IPS-20b (cell line): ENCODE results near the gene YTHDF1.

ENCODE experiments used
- H3K27ac ChIP-seq: one replicate; pipeline ENCODE4 v1.5.1; 2013; ENCODE audit warnings: low read length
- H3K27me3 ChIP-seq: 2 replicates; pipeline ENCODE4 v1.6.1; 2013; ENCODE audit warnings: mild to moderate bottlenecking, low read length, inconsistent platforms; ENCODE audit not compliant: insufficient read depth
- H3K36me3 ChIP-seq: 2 replicates; pipeline ENCODE4 v1.6.1; 2013; ENCODE audit warnings: low read depth, mild to moderate bottlenecking, inconsistent platforms, low read length, moderate library complexity; ENCODE audit not compliant: insufficient read depth
- H3K4me1 ChIP-seq: 2 replicates; pipeline ENCODE4 v1.6.1; 2013; ENCODE audit warnings: mild to moderate bottlenecking, control low read depth, inconsistent platforms, low read length, moderate library complexity; ENCODE audit not compliant: insufficient read depth
- H3K4me3 ChIP-seq: 2 replicates; pipeline ENCODE4 v1.5.1; 2013; ENCODE audit warnings: mild to moderate bottlenecking, low read length, inconsistent platforms
- H3K9ac ChIP-seq: 2 replicates; pipeline ENCODE4 v1.6.1; 2013; ENCODE audit warnings: low read depth, mild to moderate bottlenecking, inconsistent platforms, low read length, moderate library complexity
- H3K9me3 ChIP-seq: 2 replicates; pipeline ENCODE4 v1.6.1; 2013; ENCODE audit warnings: mild to moderate bottlenecking, low read depth, low read length, inconsistent platforms; ENCODE audit not compliant: insufficient read depth

The YTHDF1 gene

DNA sequence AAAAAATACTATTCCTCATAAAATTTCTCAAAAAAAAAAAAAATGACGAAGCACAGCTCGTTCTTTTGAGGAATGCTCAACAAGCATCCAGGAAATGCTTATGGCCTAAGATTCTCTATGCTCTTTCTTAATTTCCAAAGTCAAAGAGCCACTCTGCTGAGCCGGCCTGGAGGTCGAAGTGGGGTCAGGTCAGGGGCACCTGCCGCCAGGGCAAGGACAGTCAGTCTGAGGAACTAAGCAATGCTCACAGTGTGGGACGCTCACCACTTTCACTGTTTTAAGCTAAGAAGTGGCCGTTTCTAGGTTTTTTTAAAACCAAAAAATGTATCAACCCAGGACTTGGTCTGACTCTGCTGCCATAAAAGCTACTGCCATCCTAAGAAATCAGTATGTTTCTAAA is 17.3 kb downstream of the YTHDF1 start:
- no peaks in the 10 kb centered on the region for H3K27me3 ChIP-seq
- H3K9ac ChIP-seq, result no peak overlapping the region
- no peak overlapping the region for H3K4me3 ChIP-seq
- peaks cover 6% of the 10 kb centered on the region; the same call in 1 of the 2 replicates for H3K4me1 ChIP-seq
- no peaks in the 10 kb centered on the region for H3K9me3 ChIP-seq
- peaks cover 65% of the 10 kb centered on the region for H3K36me3 ChIP-seq
- H3K27ac ChIP-seq, result no peak overlapping the region

DNA sequence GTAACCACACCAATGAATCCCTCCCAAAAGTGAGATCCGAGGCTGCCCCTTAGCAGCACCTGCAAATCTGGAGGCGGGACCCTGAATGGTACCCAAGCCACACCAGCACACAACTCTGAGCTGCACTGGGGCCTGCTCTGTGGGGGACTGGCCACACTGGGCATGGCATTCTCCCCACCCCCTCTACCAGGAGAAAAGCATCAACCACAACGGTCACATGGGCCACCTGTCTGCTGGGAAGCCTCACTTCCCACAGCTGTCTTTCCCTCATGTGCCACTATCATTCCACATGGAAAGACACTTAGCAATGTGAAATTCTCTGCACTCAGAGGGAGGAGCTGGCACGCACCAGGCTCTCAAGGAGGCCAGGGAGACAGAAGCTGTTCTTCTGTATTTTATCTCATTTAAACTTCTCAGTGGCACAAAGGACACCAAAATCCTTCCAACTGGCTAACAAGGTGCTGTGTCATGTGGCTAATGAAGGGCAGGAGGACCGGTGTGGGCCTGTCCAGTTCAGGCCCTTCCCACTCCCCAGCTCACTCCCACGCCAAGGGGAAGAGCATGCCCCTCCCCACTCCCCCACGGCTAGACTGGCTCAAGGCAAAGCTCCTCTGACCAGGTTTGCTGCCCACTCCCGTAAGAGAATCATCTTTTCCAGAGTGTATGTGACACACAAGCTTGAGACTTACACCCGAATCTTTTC is 19.0 kb downstream of the YTHDF1 start:
- Histone ChIP-seq H3K27me3 (no peaks in the 10 kb centered on the region), H3K4me3 (no peak overlapping the region), H3K36me3 (peaks cover 48% of the 10 kb centered on the region), H3K9ac (no peak overlapping the region), H3K4me1 (peaks cover 6% of the 10 kb centered on the region; the same call in 1 of the 2 replicates), H3K9me3 (no peaks in the 10 kb centered on the region), H3K27ac (no peak overlapping the region)

DNA sequence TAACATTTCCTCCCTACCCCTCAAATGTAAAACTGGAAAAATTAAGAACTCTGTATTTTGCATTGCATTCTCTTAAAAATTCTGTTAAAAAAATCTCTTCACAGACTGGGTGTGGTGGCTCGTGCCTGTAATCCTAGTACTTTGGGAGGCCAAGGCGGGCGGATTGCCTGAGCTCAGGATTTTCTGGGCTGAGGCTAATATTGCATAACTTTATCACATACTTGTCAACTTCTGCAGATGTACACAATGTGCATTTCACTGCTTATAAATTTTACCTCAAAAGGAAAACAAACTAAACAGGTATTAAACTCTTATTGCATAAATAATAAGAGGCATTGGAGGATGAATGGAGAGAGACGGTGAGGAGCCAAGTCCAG is 21.1 kb downstream of the YTHDF1 start:
- Histone ChIP-seq H3K4me3 (no peak overlapping the region), H3K27ac (no peak overlapping the region), H3K36me3 (peaks cover 30% of the 10 kb centered on the region), H3K9ac (no peak overlapping the region), H3K9me3 (no peaks in the 10 kb centered on the region), H3K27me3 (no peaks in the 10 kb centered on the region), H3K4me1 (peaks cover 6% of the 10 kb centered on the region; the same call in 1 of the 2 replicates)

DNA sequence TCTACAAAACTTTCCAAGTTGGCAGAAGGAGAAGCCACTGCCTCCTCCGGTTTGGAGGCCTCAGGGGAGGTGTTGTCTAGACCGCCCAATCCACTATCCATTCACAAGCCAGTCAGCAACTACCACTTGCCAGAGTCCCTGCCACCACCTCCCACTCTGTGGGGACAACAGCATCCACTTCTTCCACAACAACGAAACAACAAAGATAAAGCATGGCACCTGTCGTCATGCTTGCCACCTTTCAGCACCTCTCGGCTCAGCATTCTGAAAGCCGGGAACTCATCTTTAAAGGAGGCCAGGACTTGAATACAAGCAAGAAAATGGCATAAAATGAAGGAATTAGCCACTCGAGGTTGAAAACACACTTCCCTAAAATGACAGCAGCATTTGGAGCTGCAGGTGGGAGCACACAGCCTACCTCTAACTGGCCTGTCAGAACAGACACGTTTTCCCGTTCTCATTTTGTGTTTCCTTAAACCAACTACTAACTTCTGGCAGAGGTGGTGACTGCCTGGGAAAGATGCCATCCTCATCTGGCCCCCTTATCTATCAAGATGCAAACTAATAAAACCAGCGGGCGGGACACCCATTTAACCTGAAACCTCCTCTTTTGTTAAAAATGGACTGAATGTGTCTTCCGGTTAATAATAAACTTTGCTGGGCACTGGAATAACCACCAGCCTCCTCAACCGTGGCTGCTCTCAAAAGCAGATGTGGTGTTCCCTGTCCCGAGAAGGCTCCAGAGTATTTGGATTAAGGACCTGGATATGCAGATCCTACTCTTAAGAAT is 21.7 kb downstream of the YTHDF1 start:
- Histone ChIP-seq H3K4me1 (peaks cover 6% of the 10 kb centered on the region; the same call in 1 of the 2 replicates), H3K4me3 (no peak overlapping the region), H3K27ac (no peak overlapping the region), H3K9me3 (no peaks in the 10 kb centered on the region), H3K27me3 (no peaks in the 10 kb centered on the region), H3K36me3 (peaks cover 30% of the 10 kb centered on the region), H3K9ac (no peak overlapping the region)

DNA sequence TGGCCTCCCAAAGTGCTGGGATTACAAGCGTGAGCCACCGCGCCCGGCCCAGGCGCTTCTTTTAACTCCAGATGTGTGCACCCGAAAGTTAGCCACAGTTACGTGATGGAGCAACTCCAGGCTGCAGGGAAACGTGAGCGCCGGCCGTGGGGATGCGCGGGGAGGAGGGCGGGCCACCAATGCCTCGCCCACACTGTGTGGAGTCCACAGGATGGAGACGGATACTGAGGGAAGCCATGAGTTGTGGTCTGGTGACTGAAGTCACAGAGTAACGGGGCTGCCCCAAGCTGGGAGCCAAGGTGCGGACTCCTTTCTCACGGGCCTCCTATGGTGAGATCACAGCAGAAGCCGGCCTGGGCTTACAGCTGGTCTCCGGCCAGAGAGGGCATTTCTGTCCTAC is 23.2 kb downstream of the YTHDF1 start:
- Histone ChIP-seq H3K4me3 (no peak overlapping the region), H3K27me3 (peaks cover 5% of the 10 kb centered on the region; the same call in 1 of the 2 replicates), H3K27ac (no peak overlapping the region), H3K9ac (no peak overlapping the region), H3K9me3 (no peaks in the 10 kb centered on the region), H3K4me1 (peaks cover 5% of the 10 kb centered on the region; the same call in 1 of the 2 replicates), H3K36me3 (peaks cover 27% of the 10 kb centered on the region)

DNA sequence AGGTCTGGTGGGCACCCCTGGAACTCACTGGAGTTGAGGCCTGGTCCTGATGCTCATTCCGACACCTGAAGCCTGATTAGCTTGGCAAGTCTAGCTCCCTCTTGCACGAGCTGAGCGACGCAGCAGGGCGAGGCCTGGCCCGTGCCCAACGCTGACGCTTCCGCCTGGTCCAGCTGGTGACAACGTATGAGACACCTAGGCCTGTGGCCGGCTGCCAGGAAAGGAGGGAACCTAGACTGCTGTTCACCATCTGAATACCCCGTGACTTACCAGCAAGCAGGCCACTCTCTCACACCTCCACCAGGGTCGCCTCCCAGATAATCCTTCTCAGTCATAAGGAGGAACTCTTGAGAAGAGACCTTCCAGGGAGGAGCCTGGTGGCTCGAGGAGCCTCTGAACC is 24.5 kb downstream of the YTHDF1 start:
- Histone ChIP-seq H3K4me3 (no peak overlapping the region), H3K27me3 (peaks cover 8% of the 10 kb centered on the region; the same call in 1 of the 2 replicates), H3K9me3 (no peaks in the 10 kb centered on the region), H3K36me3 (peaks cover 18% of the 10 kb centered on the region), H3K27ac (no peak overlapping the region), H3K4me1 (no peaks in the 10 kb centered on the region), H3K9ac (no peak overlapping the region)

DNA sequence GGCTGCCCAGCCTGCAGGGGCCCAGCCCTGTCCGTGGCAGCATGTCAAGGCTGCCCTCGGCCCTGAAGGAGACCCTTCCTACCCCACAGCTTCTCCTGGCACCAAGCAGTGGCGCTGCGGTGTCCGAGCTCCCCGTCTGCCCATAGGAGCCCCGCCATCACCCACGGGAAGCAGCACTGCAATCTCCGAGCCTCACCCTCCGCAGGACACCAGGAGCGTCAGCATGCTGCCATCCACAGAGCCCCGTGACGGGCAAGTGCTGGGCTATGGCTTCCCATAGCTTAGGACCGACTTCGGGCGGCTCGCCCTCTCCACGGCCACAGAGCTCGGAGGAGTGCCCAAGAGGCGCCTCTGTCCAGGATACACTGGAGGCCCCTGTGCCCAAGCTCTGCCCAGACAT is 25.1 kb downstream of the YTHDF1 start:
- peaks cover 8% of the 10 kb centered on the region; the same call in 1 of the 2 replicates for H3K27me3 ChIP-seq
- H3K9me3 ChIP-seq, result no peaks in the 10 kb centered on the region
- H3K4me3 ChIP-seq, result no peak overlapping the region
- no peak overlapping the region for H3K9ac ChIP-seq
- H3K4me1 ChIP-seq, result no peaks in the 10 kb centered on the region
- peaks cover 12% of the 10 kb centered on the region for H3K36me3 ChIP-seq
- H3K27ac ChIP-seq, result no peak overlapping the region

DNA sequence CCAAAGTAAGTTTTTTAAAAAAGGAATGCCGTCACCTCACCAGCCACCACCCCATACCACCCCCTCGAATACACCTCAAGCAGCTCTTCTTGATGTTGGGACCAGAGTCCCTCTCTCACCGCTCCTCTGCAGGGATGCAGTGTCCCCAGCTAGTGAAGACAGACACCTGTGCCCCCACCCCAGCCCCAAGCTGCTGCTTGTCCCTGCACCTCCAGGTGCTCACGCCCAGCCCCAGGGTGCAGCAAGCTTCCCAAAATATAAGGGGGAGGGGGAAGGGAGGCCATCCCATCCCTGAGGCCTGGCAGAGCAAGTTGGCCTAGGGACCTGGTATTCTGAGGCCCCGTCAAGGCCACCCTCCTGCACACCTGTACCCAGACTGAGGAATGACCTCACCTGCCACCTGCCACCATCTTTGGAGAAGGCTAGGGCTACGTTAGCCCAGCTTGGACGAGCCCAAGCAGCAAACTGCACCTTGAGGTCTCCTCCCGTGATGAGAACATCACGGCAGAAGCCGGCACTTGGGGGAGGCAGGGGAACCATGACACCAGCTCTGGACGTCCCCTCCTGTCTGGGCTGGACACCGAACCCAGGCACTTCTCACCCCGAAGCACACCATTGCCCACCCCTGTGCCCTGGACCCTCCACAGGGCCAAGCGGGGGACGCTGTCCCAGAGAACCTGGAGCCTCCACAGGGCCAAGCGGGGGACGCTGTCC is 25.9 kb downstream of the YTHDF1 start:
- no peak overlapping the region for H3K4me3 ChIP-seq
- H3K9ac ChIP-seq, result no peak overlapping the region
- no peaks in the 10 kb centered on the region for H3K9me3 ChIP-seq
- no peaks in the 10 kb centered on the region for H3K4me1 ChIP-seq
- H3K27ac ChIP-seq, result no peak overlapping the region
- H3K36me3 ChIP-seq, result peaks cover 4% of the 10 kb centered on the region; the same call in 1 of the 2 replicates
- peaks cover 11% of the 10 kb centered on the region; the same call in 1 of the 2 replicates for H3K27me3 ChIP-seq

DNA sequence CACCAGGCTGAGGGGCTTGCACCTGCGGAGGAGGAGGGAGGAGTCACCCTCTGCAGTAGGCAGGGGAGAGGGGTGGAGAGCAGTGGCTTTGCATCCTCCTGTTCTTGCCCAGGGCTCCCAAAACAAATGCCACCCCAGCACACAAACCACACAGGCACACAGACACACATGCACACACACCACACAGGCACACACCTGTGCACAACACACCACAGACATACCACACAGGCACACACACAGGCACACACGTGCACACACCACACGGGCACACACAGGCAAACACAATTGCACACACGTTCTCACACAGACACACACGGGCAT is 26.6 kb downstream of the YTHDF1 start:
- Histone ChIP-seq H3K4me3 (no peak overlapping the region), H3K36me3 (no peaks in the 10 kb centered on the region), H3K9ac (no peak overlapping the region), H3K27me3 (peaks cover 17% of the 10 kb centered on the region; the same call in 1 of the 2 replicates), H3K27ac (no peak overlapping the region), H3K9me3 (no peaks in the 10 kb centered on the region), H3K4me1 (no peaks in the 10 kb centered on the region)

DNA sequence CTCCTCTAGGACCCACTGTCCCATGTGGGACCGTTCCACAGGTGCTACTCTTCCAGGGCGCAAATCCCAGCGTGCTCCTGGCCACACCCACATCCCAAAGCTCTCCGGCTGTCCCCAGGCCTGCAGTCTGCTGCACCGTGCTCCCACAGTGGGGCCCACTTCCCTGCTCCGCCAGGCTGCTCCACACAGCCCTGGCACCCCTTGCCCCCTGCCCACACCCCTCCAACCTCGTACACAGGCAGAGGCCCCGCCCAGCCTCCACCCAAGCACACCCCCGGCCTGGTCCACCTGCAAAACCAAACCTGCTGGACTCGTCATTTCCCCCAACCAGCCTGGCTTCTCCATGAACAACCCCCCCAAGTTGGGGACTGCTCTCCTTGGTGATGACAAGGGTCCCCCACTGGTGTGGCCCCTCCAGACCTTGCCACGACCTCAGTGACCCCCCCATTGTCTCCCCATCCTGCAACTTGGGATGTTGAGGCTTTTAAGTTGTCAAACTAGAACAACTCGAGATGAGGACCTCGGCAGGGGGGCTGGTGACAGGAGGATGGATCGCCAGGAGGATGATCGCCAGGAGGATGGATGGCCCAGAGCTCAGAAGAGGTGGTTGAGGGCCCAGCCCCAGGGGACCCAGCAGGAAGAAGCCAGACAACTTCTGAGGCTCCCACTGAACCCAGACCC is 27.1 kb downstream of the YTHDF1 start:
- no peak overlapping the region for H3K4me3 ChIP-seq
- no peaks in the 10 kb centered on the region for H3K36me3 ChIP-seq
- H3K27me3 ChIP-seq, result peaks cover 21% of the 10 kb centered on the region; the same call in 1 of the 2 replicates
- no peak overlapping the region for H3K27ac ChIP-seq
- no peaks in the 10 kb centered on the region for H3K9me3 ChIP-seq
- H3K9ac ChIP-seq, result no peak overlapping the region
- H3K4me1 ChIP-seq, result no peaks in the 10 kb centered on the region

DNA sequence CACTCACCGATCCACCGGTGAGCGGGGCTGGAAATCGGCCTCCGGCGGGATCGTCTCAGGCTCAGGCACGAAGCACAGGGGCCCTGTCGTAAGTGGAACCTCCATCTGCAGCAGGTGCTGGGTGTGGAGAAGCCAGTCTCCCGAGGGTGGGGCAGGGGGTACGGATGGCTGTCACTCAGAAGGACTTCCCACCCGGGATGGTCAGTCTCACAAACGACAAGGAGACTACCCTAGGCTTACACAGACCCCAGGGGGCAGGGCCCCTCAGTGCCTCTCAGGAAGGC is 27.8 kb downstream of the YTHDF1 start:
- Histone ChIP-seq H3K4me3 (no peak overlapping the region), H3K36me3 (no peaks in the 10 kb centered on the region), H3K4me1 (no peaks in the 10 kb centered on the region), H3K9ac (no peak overlapping the region), H3K9me3 (no peaks in the 10 kb centered on the region), H3K27ac (no peak overlapping the region), H3K27me3 (peaks cover 21% of the 10 kb centered on the region; the same call in 1 of the 2 replicates)
